Measurements from ENCODE around the gene IQCE.

GRCh38 chr7:2611922-2612321, 53.1 kb downstream of the IQCE start:
- TF ChIP-seq EP300 (IDR thresholded peaks at IDR 0.05; ENCODE audit: low read depth), result no peak
- TF ChIP-seq CTCF (IDR thresholded peaks at IDR 0.05), result no peak
- TF ChIP-seq POLR2A (IDR thresholded peaks at IDR 0.05), result no peak
- TF ChIP-seq POLR2AphosphoS5 (IDR thresholded peaks at IDR 0.05), result no peak
